HG03457 (cell line): ENCODE measurements around the gene CPLANE2.
"Not testable (repeated sequence)": the region's sequence is repeated elsewhere in the genome, so short reads cannot be mapped to it uniquely, and the experiment has no call there.

Experiments used
- ATAC-seq: cut with Tn5 transposase; IDR thresholded peaks from one replicate; pipeline ENCODE4 v1.9.1; 2021; ENCODE audit warnings: moderate number of reproducible peaks; ENCODE audit not compliant: unreplicated experiment

Gene CPLANE2

DNA sequence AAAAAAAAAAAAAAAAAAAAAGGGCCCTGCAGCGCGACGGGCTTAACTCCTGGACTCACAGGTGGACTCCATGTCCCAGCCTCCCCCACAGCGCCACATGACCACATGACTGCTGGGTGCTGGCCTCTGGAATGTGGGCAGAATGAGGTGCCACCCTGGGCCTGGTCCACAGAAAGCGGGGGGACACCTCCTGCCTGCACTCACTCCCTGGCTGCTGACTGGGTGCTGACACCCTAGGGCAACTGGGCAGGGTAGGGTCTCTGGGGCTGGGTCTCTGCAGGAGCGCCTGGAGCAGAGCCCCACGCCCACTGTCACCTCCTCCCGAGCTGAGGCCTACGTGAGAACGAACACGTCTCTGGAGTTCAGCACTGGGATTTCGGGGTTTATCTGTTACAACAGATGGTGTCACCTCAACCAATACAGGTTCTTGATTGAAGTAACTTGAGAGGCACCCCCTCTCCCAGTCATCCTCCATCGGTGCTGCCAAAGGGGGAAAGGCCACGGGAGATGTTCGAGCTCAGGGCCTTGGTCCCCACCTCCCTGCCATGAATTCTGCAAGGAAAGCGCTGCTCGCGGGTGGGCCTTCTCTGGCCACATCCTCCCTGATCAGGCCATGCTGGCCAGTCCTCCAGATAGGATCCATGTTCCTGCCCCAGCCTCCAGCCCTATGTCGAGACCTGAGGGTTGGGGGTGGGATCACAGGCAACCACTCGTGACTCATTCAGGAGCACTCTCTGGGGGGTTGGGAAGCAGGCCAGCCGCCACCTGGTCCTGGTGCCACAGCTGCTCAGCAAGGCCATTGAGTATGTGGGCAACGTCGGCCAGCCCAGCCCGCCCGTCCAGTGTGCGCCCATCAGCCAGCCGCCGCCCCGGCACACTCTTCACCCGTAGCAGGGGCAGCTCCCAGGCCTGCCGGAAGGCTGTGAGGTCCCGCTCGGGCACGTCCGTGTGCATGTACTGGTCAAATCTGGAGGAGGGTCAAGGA lies 5.4 kb downstream of the CPLANE2 start:
- no peak for ATAC-seq

DNA sequence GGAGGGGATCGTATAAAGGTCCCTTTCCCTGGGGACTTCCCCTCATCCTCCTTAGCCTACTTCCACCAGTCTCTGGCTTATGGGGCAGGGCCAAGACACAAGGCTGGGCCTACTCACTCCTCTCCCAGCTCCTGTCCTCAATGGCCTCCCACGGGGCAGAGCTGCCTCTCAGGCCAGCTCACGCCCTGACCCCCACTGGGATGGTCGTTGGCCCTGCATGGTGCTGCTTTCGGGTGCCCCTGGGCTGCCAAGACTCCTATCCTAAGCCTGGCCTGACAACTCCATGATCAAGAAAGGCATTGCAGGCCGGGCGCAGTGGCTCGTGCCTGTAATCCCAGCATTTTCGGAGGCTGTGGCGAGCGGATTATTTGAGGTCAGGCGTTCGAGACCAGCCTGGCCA lies 6.2 kb downstream of the CPLANE2 start:
- ATAC-seq, result no peak

DNA sequence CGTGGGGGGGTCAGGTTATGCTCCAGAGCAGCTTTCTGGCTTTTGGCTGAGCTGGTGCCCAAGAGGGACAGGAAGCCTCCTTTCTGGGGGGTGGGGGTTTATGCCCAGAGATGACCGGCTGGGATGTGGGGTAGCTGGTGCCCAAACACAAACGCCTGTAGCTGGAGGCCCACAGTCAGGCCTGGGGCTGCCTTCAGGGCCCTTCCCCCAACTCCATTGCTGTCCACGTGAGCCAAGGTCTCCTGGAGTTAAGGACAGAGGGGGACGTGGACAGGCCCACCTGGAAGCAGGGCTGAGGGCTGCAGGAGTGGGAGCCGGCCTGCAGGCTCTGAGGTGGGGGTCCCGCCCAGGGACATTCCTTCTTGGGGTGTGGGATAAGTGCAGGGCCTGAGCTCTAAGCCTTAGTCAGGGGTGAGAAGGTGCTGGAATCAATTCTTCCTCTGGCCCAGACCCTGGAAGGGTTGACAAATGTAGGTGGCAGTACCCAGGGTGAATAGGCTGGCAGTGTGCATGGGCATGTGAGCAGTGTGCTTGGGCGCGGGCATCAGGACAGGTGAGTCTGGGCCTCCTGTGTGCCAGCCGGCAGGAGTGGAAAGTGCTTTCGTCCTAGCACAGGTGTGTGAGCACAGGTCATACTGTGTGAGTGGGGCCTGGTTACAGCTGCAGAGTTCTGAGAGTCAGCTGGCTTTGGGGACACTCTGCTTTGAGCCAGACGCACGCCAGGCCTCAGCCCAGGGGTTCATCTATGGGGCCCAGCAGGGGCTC lies 6.8 kb downstream of the CPLANE2 start:
- ATAC-seq, result no peak

DNA sequence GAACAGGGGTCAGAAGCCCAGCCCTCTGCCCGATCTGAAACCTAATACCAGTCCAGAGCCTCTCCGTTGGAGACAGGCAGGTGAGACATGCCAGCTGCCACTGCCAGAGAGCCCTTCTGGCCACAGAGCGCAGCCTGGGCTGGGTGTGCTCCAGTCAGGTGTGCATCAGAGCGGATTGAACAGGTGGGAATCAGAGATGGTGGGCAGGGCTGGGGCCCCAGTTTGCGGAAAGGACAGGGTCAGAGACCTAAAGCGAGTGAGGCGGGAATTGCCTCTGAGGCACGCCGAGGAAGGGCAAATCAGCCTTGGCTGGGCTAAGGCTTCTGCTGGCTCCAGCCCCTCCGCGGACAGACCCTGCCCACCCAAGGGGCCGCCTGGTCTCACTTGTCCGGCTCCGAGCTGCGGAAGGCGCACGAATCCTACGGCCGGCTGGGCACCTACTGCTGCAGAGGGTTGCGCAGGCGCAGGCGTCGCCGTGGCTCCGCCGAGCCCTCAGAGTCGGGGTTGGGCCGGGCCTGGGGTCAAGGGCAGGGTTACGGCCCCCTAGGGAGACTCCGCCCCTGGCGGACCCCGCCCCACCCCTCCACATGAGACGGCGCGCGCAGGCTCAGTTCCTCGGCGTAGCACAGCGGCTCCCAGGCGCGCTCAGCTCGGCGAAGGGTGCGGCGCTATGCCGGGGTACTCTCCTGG lies 10.3 kb downstream of the CPLANE2 start:
- ATAC-seq, result no peak

DNA sequence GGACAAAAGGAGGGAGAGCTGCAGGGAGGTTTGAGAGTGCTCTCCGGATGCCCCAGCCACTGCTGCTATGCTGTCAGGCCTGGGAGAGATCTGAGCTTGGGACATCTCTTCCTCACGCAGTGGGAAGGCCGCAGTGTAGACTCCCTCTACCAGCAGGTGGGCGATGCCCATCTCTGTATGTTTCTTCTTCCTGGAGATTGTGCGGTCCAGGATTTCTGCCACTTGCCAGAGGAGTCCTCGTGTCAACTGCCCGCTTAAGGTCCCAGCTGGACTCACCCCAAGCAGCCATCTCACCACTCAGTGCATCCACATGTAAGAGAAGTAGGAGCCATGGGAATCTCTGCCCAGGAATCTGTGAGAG lies 10.9 kb downstream of the CPLANE2 start:
- no peak for ATAC-seq

DNA sequence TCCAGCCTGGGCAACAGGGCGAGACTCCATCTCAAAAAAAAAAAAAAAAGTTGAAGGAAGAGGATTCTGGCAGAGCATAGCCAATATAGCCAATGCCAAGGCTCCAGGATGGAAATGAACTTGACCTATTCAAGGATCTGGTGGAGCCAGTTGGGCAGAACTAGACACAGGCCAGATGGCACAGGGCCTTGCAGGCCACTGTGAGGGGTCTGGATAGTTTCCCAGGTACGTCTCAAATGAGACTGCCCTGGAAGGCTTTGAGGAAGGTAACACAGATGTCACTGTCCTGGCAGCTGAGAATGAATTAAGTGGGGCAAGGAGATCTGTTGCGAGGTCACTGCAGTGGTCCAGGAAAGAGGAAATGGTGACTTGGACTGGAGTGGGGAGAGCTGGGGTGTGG lies 12.5 kb downstream of the CPLANE2 start:
- no peak for ATAC-seq

DNA sequence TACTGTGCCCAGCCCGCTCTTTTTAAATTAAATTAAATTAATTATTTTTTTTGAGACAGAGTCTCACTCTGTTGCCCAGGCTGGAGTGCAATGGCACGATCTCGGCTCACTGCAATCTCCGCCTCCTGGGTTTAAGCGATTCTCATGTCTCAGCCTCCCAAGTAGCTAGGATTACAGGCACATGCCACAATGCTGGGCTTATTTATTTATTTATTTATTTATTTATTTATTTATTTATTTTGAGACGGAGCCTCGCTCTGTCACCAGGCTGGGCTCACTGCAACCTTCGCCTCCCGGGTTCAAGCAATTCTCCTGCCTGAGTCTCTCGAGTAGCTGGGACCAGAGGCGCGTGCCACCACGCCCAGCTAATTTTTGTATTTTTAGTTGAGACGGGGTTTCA lies 14.3 kb downstream of the CPLANE2 start:
- ATAC-seq, result not testable (repeated sequence)

DNA sequence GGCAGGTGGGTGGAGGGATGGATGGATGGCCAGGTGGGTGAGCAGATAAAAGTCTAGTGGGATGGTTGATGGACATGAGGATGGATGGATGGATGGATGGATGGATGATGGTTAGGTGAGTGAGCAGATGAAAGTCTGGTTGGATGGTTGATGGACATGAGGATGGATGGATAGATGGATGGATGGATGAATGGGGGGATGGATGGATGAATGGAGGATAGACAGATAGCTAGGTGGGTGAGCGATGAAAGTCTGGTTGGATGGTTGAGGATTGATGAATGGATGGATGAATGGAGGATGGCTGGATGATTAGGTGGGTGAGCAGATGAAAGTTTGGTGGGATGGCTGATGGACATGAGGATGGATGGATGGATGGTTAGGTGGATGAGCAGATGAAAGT lies 15.5 kb downstream of the CPLANE2 start:
- ATAC-seq, result no peak

DNA sequence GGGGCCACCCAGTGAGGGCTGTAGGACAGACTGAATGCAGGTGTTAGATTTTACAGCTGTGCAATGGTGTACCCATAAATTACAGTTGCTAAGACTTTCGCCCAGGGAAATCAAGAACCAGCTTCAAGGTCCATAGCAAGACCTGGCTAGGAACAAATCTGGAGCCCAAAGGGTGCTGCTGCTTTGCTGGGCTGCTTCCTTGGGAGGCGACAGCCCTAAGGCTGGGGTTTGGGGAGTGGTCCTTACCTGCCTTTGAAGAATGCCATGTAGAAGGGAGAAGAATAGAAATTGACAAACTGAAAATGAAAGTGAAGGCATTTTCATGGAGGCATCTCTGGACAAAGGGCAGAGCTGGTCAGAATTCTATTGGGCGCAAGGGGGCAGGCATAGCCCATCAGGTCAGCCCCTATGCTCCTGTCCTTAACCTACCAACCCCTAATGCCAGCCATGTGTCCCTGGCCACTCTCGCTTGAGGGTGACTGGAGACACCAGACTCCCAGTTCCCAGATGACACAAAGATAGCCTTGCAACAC lies 16.9 kb downstream of the CPLANE2 start:
- no peak for ATAC-seq

DNA sequence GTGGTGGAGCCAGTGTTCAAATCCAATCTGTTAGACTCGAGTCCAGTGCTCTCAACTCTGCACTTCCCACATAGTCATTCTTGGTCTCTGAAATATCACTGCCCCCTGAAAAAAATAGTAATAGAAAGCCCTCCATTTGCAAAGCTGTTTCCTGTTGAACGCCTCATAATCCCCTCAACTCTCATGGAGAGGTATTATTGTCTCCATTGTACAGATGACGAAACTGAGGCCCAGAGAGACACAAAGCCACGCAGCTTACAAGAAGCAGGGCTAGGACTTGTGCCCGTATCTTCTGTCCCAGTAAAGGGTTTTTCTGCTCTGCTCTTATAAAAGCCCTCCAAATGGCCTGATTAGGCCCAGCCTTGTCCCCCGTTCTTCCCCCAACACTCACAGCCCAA lies 18.3 kb downstream of the CPLANE2 start:
- no peak for ATAC-seq

DNA sequence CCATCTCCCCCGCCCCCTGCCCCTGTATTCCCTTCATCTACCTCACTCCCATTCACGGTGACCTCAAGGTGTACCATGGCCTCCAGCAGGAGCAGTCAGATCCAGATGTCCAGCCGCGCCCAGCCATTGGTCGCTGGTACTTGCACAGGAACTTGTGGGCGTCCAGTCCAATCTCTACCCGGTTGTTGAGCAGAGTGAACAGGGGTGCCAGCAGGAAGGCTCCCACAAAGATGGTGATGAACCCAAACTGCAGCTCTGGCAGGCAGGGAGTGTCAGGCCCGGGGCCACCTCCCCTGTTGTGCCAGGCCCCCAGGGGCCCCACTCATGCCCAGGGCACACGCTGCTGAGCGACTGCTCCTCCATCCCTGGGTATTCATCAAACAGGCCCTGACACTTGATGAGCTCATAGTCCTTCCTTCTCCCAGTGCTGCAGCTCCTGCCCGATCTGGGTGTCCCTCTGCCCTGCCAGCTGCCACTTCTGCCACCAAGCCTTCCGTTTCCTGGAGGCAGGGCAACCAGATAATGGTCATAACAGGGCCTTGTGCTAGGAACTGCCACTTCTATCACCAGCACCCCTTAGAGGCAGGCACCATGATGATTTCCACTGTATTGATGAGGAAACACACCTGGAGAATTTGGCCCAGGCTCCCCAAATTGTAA lies 18.8 kb downstream of the CPLANE2 start:
- ATAC-seq, result no peak

DNA sequence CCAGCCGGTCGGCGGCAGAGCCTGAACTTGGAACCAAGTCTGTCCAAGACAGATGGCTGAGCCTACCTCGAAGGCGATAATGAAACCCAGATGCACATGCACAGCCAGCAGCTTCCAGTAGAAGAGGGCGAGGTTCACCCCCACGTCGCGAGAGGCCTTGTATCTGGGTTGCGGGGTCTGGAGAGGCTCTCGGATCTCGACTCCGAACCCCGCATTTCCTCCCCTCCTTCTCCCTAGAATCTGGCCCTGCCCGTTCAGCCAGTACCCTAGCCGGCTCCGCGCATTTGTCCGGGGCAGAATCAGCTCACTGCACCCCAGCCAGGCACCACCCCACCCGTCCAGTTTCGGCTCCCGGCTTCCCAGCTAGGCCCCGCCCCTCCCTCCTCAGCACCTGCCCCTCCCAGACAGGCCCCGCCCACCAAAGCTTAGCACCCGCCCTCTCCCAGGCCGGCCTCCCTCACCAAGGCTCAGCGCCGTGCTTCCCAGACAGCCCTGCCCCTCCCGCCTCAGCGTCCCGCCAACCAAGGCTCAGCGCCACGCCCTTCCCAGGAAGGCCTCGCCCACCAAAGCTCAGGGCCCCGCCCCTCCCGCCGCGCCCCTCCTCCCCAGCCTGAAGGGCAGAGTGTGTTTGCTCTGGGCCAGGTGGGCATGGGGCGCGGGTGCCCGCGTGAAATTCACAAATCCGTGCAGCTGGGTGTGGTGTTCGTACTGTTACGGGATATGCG lies 19.8 kb downstream of the CPLANE2 start:
- ATAC-seq, result peak; percentile 63

DNA sequence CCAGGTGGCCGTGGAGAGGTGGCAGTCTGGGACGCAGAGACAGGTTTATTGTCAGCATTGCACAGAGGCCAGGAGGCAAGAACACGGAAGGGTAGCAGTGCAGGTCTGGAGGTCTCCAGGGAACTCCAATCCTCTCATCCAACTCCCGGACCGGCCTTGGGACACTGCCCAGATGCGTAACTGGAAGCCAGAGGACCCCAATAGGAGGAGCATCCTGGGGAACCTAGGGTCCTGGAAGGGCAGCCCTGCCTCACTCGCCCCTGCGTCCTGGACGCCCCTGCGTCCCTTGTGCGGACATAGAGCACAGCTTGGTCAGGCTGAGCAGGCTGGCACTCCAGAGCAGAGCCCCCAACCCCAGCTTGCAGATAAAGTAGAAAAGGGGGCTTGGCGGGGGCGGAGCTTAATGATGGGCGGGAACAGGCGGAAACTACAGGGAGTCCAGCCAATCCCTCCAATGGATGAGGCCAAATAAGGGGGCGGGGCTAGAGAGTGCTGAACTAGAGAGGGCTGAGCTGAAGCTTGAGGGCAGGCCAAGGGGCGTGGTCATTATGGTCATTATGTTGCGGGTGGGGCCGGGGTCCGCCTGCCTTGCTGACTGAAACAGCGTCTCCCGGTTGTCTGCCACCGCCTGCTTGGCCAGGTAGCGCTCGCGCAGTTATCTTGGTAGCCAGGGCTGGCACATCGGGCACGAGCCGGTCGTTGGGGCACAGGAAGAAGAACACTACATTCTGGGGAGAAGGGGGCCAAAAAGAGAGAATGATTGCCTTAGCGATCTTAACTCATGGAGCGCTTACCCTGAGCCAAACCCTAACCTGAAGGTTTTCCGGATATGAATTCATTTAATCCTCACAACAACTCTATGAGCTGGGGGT lies 20.9 kb downstream of the CPLANE2 start:
- no peak for ATAC-seq

DNA sequence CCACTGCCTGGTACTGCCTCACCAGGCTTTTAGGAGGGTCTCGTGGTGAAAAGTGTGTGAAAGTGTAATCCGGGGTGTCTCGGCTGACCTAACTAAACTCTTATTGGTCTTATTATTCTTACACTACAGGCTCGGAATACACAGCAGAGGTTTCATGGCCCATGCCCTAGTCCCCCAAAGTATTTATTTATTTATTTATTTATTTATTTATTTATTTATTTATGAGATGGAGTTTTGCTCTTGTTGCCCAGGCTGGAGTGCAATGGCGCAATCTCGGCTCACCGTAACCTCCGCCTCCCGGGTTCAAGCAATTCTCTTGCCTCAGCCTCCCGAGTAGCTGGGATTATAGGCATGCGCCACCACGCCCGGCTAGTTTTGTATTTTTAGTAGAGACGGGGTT lies 21.7 kb downstream of the CPLANE2 start:
- ATAC-seq, result not testable (repeated sequence)

DNA sequence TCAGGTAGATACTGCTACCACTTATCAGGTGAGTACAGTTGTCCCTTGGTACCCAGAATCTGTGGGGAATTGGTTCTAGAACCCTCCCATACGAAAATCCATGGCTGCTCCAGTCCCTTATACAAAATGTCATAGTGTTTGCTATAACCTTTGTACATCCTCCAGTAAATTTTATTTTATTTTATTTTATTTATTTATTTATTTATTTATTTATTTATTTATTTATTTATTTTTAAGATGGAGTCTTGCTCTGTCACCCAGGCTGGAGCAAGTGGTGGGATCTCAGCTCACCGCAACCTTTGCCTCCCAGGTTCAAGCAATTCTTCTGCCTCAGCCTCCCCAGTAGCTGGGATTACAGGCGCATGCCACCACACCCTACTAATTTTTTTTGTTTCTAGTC lies 23.4 kb downstream of the CPLANE2 start:
- not testable (repeated sequence) for ATAC-seq

DNA sequence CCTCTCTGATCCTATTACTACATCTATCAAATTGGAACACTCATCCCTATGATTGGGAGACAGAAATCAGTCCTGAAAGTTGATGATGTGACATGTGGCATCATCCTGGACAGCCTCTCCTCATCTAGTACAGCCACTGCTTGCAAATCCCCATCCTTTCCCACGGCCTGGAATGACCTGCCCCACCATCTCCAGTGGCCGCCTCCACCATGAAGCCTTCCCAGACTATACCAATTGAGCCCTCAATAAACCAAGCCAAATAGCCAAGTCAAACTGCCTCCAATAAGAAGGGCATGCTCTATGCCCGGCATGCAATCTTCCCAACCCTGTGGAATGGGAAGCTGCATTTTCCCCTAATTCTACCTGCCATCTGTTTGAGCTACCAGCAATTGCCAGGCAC lies 24.0 kb downstream of the CPLANE2 start:
- ATAC-seq, result no peak

DNA sequence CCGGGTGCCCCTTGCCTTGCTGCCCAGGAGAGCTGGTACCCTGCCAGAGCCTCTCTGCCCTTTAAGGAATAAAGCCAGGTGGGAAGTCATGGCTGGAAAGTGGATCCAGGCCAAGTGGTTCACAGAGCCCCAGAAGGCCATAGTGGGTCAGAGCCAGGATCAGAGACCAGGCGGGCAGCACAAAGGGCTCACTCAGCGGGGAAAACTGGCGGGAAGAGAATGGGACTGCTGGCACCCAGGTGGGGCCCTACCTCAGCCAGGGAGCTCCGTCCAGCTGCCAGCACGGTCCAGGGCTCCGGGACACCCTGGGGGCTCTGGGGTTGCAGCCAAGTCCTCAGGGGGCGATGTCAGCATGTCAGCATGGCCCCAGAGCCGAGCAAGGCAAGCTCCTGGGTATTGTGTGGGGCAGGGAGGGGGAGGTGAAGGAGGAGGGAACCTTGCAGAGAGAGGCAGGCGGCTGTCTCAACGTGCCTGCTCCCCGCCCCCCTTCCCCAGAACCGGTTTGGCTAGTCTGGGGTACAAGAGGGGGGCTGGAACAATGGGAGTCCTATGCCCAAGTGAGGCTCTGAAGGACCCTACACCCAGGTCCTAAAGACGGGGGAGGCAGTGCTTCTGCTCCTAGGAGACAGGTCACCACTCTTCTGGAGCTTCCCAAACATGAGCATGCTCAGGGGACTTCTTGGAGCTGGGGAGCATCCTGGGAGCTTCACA lies 24.6 kb downstream of the CPLANE2 start, which contains the start of gene ARHGEF19:
ARHGEF19 (minus strand) TSS at position 402 of the 711 bp plus-strand sequence. CDS start 3,598 bp downstream, outside the sequence.
- ATAC-seq, result no peak

DNA sequence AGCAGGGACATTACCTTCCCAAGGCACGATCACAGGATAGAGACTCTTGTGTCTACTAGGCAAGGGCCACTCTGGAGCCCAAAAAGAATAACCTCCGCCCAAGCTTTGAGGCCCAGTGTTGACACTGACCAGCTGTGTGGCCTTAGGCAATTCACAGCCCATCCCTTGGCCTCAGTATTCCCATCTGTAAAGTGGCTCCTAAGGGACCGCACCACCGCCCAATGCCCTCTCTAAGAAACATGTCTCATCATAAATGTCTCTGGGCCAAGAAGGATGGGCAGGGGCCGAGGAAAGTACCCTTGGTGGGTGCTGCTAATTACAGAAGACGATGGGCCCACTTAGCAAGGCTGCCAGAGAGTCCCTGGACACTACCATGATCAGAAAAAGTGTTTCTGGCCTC lies 25.2 kb downstream of the CPLANE2 start:
- ATAC-seq, result no peak
